GM23338 (cell line): ENCODE data around the gene TERT. TPM values are rescaled to one million over a fixed set of nuclear protein-coding genes. Genes with fewer than 3 reads are reported as not detected.

Source experiments
- ATAC-seq: fragments of 200-7000 bp; cut with Tn5 transposase; 3 replicates; pipeline ENCODE4 v1.9.1; 2020
- DNase-seq: peaks from one replicate; pipeline ENCODE4 v3.0.0-alpha.2; 2015; ENCODE audit warnings: low spot score
- H2AFZ ChIP-seq: fragments of 200-600 bp; sonication (generic); 2 replicates; pipeline ENCODE4 v1.8.0; 2016; ENCODE audit warnings: antibody characterized with exemption, mild to moderate bottlenecking, moderate library complexity
- H3F3A ChIP-seq: fragments of 200-600 bp; sonication (generic); replicated peaks from 2 replicates; pipeline ENCODE4 v1.8.0; 2017; ENCODE audit warnings: antibody characterized with exemption, mixed run types, low read depth
- H3K27ac ChIP-seq: fragments of 200-600 bp; sonication (generic); 2 replicates; pipeline ENCODE4 v1.6.1; 2016; ENCODE audit warnings: low read depth
- H3K27me3 ChIP-seq: fragments of 200-600 bp; sonication (generic); 2 replicates; pipeline ENCODE4 v1.8.0; 2016; ENCODE audit warnings: mild to moderate bottlenecking, mixed run types, moderate library complexity; ENCODE audit not compliant: insufficient read depth
- H3K36me3 ChIP-seq: fragments of 200-600 bp; sonication (generic); 2 replicates; pipeline ENCODE4 v1.8.0; 2016; ENCODE audit warnings: mild to moderate bottlenecking; ENCODE audit not compliant: insufficient read depth
- H3K4me1 ChIP-seq: fragments of 200-600 bp; sonication (generic); 2 replicates; pipeline ENCODE4 v1.8.0; 2016; ENCODE audit warnings: mild to moderate bottlenecking, moderate library complexity; ENCODE audit not compliant: insufficient read depth
- H3K4me2 ChIP-seq: fragments of 200-600 bp; sonication (generic); 2 replicates; pipeline ENCODE4 v1.7.1; 2017; ENCODE audit warnings: mixed run types
- H3K4me3 ChIP-seq: fragments of 200-600 bp; sonication (generic); 2 replicates; pipeline ENCODE4 v1.6.1; 2016; ENCODE audit warnings: mixed run types
- H3K79me2 ChIP-seq: fragments of 200-600 bp; sonication (generic); replicated peaks from 2 replicates; pipeline ENCODE4 v1.8.0; 2017; ENCODE audit warnings: mild to moderate bottlenecking; ENCODE audit not compliant: insufficient read depth
- H3K9me2 ChIP-seq: fragments of 200-600 bp; sonication (generic); 2 replicates; pipeline ENCODE4 v1.8.0; 2017; ENCODE audit not compliant: insufficient read depth
- H4K20me1 ChIP-seq: fragments of 200-600 bp; sonication (generic); replicated peaks from 2 replicates; pipeline ENCODE4 v1.8.0; 2017; ENCODE audit warnings: mild to moderate bottlenecking; ENCODE audit not compliant: insufficient read depth
- H3K27ac Mint-ChIP-seq: 2 replicates; pipeline ENCODE4 v1.8.0; 2020; ENCODE audit warnings: inconsistent platforms, mild to moderate bottlenecking, moderate library complexity, mixed read lengths
- H3K27me3 Mint-ChIP-seq: 3 replicates; pipeline ENCODE4 v1.8.0; 2022; ENCODE audit warnings: low read depth, mild to moderate bottlenecking, moderate library complexity, mixed read lengths, inconsistent platforms; ENCODE audit not compliant: insufficient read depth, poor library complexity
- H3K36me3 Mint-ChIP-seq: 3 replicates; pipeline ENCODE4 v1.8.0; 2021; ENCODE audit warnings: low read depth, mild to moderate bottlenecking, inconsistent platforms, moderate library complexity, mixed read lengths
- H3K4me1 Mint-ChIP-seq: 3 replicates; pipeline ENCODE4 v1.8.0; 2020; ENCODE audit warnings: mild to moderate bottlenecking, inconsistent platforms, mixed read lengths
- H3K4me3 Mint-ChIP-seq: 3 replicates; pipeline ENCODE4 v1.8.0; 2021; ENCODE audit warnings: moderate library complexity, mild to moderate bottlenecking, inconsistent platforms, mixed read lengths
- H3K9me3 Mint-ChIP-seq: 3 replicates; pipeline ENCODE4 v1.8.0; 2020; ENCODE audit warnings: moderate library complexity, mild to moderate bottlenecking, inconsistent platforms, mixed read lengths
- EZH2 ChIP-seq: fragments of 200-600 bp; sonication (generic); IDR thresholded peaks from one replicate; pipeline ENCODE4 v1.8.0; 2017; ENCODE audit warnings: antibody characterized with exemption, mild to moderate bottlenecking, low read depth; ENCODE audit not compliant: unreplicated experiment
- EZH2phosphoT487 ChIP-seq: fragments of 200-600 bp; sonication (generic); IDR thresholded peaks from one replicate; pipeline ENCODE4 v1.8.1; 2018; ENCODE audit warnings: antibody characterized with exemption; ENCODE audit not compliant: unreplicated experiment
- NANOG ChIP-seq: IDR thresholded peaks from 2 replicates; pipeline ENCODE4 v1.6.1; 2016; ENCODE audit warnings: antibody characterized with exemption, borderline replicate concordance
- POLR2AphosphoS5 ChIP-seq: IDR thresholded peaks from 2 replicates; pipeline ENCODE4 v1.6.1; 2016; ENCODE audit warnings: antibody characterized with exemption, low read depth
- REST ChIP-seq: IDR thresholded peaks from one replicate; pipeline ENCODE4 v1.6.1; 2018; ENCODE audit warnings: antibody characterized with exemption; ENCODE audit not compliant: unreplicated experiment
- ZNF462 ChIP-seq: fragments of 250-450 bp; sonication (Bioruptor Pico); IDR thresholded peaks from 2 replicates; pipeline ENCODE4 v1.5.0; 2020; ENCODE audit warnings: mild to moderate bottlenecking, moderate library complexity
- polyA plus RNA-seq: library from polyadenylated mRNA; unstranded; fragments of >200 nt; fragmentation: Nextera tagmentation; extraction: Ambion mirVana; gene quantifications from 2 replicates; pipeline ENCODE4 v1.2.1, GENCODE V29; 2016
- total RNA-seq: library from RNA; depleted of rRNA; stranded (reverse); fragments of >200 nt; shearing (Covaris generic); gene quantifications from 2 replicates; pipeline ENCODE4 v1.2.3, GENCODE V29; 2014

TERT gene
- total and polyA plus RNA-seq, 2 experiments from 2014 or later, result 9.8 to 46.4 TPM

- TF ChIP-seq ZNF462 (CRISPR knock-in tag) (no peak), NANOG (no peak), POLR2AphosphoS5 (no peak)
These were observed 77.2 kb downstream of the TERT start (continued) for GRCh38 chr5:1217596-1218206.

- no peak for ATAC-seq
- H4K20me1 ChIP-seq, result no peaks in the 10 kb centered on the region
- H3K4me1 ChIP-seq, result no peaks in the 10 kb centered on the region
- H3K36me3 ChIP-seq, result no peaks in the 10 kb centered on the region
- H3K4me2 ChIP-seq, result no peak overlapping the region
- peaks cover 3% of the 10 kb centered on the region; the same call in 2 of the 3 replicates for H3K9me3 Mint-ChIP-seq
- H3K36me3 Mint-ChIP-seq, result no peaks in the 10 kb centered on the region; the same call in 2 of the 3 replicates
- peaks cover 3% of the 10 kb centered on the region; the same call in 2 of the 3 replicates for H3K4me1 Mint-ChIP-seq
- no peak overlapping the region for H3K27ac ChIP-seq
- no peak overlapping the region for H2AFZ ChIP-seq
- DNase-seq, result no peak
- H3K27me3 ChIP-seq, result no peaks in the 10 kb centered on the region
- no peak overlapping the region for H3K4me3 ChIP-seq
- H3K4me3 Mint-ChIP-seq, result no peak overlapping the region
- H3K79me2 ChIP-seq, result no peaks in the 10 kb centered on the region
- H3K27ac Mint-ChIP-seq, result no peak overlapping the region
- peaks cover 3% of the 10 kb centered on the region for H3F3A ChIP-seq
- no peaks in the 10 kb centered on the region for H3K9me2 ChIP-seq
- peaks cover 3% of the 10 kb centered on the region for H3K27me3 Mint-ChIP-seq
- TF ChIP-seq NANOG (no peak), EZH2 (no peak), REST (no peak), EZH2phosphoT487 (no peak)
These were observed 78.0 kb downstream of the TERT start for GRCh38 chr5:1216918-1217295.
